ENCODE measurements around the gene TNFRSF1B. TPM values are rescaled to one million over a fixed set of nuclear protein-coding genes. Genes with fewer than 3 reads are reported as not detected.

Gene TNFRSF1B
- total and polyA plus RNA-seq, 9 of the 15 experiments (the other 6 are each of a cell fraction or from before 2014, with no cell fraction given) = 8.8 to 91.3 (median 36.0) TPM

DNA sequence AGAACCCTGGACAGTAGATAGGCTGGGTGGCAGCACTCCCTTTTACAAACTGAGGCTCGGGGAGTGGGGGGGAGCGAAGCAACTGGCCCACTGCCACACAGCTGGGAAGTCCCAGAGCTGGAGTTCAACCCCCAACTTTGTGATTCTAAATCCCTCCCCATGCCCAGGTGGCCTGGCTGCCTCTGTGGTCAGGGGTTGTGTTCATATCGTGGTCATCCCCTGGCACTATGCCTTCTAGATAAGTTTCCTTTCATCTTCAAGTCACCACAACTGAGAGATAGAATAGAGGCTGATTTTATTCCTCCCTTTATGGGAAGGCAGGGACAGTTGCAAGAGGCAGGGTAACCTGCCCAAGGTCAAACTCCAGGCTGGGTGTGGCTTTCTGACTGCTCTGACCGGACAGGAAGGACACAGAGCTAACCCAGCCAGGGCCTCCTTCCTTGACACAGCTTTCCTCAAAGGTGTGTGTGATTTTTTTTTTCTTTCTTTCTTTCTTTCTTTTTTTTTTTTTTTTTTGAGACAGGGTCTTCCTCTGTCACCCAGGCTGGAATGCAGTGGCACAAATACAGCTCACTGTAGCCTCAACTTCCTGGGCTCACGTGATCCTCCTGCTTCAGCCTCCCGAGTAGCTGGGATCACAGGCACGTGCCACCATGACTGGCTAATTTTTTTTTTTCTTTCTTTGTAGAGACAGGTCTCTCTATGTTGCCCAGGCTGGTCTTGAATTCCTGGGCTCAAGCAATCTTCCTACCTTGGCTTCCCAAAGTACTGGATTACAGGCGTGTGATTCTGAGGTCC, 18.4 kb upstream of the TNFRSF1B start (continued):
- TF ChIP-seq, protein P1, sequence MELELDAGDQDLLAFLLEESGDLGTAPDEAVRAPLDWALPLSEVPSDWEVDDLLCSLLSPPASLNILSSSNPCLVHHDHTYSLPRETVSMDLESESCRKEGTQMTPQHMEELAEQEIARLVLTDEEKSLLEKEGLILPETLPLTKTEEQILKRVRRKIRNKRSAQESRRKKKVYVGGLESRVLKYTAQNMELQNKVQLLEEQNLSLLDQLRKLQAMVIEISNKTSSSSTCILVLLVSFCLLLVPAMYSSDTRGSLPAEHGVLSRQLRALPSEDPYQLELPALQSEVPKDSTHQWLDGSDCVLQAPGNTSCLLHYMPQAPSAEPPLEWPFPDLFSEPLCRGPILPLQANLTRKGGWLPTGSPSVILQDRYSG (tag; conservative IDR thresholded peaks at IDR 0.05; ENCODE audit: low read depth) = no peak
- TF ChIP-seq ATF1 (CRISPR knock-in tag; IDR thresholded peaks at IDR 0.05) (no peak), ATF1 (tag; IDR thresholded peaks at IDR 0.05) (no peak), SRSF9 (IDR thresholded peaks at IDR 0.05; ENCODE audit: borderline replicate concordance, low read depth, low read length) (no peak), SREBF2 (CRISPR knock-in tag; IDR thresholded peaks at IDR 0.05) (no peak), GATAD2B (IDR thresholded peaks at IDR 0.05; ENCODE audit: borderline replicate concordance) (no peak), ASH1L (IDR thresholded peaks at IDR 0.05; ENCODE audit: borderline replicate concordance, low read depth, partially characterized antibody) (no peak), DPF2 (IDR thresholded peaks at IDR 0.05) (0 out of 2 replicates have a peak, but pooled peaks have one; percentile 58), NFE2 (IDR thresholded peaks at IDR 0.05; ENCODE audit: low read depth) (peak; percentile 46), FOXJ3 (CRISPR knock-in tag; IDR thresholded peaks at IDR 0.05) (no peak), GTF2F1 (IDR thresholded peaks at IDR 0.05; ENCODE audit: low read depth, low read length) (no peak)
- TF ChIP-seq, protein P2, sequence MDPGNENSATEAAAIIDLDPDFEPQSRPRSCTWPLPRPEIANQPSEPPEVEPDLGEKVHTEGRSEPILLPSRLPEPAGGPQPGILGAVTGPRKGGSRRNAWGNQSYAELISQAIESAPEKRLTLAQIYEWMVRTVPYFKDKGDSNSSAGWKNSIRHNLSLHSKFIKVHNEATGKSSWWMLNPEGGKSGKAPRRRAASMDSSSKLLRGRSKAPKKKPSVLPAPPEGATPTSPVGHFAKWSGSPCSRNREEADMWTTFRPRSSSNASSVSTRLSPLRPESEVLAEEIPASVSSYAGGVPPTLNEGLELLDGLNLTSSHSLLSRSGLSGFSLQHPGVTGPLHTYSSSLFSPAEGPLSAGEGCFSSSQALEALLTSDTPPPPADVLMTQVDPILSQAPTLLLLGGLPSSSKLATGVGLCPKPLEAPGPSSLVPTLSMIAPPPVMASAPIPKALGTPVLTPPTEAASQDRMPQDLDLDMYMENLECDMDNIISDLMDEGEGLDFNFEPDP (CRISPR knock-in tag; IDR thresholded peaks at IDR 0.05) = no peak
- TF ChIP-seq, protein P3, sequence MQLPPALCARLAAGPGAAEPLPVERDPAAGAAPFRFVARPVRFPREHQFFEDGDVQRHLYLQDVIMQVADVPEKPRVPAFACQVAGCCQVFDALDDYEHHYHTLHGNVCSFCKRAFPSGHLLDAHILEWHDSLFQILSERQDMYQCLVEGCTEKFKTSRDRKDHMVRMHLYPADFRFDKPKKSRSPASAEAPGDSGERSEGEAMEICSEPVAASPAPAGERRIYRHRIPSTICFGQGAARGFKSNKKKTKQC (CRISPR knock-in tag; IDR thresholded peaks at IDR 0.05) = no peak
- TF ChIP-seq, protein P4, sequence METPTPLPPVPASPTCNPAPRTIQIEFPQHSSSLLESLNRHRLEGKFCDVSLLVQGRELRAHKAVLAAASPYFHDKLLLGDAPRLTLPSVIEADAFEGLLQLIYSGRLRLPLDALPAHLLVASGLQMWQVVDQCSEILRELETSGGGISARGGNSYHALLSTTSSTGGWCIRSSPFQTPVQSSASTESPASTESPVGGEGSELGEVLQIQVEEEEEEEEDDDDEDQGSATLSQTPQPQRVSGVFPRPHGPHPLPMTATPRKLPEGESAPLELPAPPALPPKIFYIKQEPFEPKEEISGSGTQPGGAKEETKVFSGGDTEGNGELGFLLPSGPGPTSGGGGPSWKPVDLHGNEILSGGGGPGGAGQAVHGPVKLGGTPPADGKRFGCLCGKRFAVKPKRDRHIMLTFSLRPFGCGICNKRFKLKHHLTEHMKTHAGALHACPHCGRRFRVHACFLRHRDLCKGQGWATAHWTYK (CRISPR knock-in tag; IDR thresholded peaks at IDR 0.05) = no peak
- TF ChIP-seq, protein P5, sequence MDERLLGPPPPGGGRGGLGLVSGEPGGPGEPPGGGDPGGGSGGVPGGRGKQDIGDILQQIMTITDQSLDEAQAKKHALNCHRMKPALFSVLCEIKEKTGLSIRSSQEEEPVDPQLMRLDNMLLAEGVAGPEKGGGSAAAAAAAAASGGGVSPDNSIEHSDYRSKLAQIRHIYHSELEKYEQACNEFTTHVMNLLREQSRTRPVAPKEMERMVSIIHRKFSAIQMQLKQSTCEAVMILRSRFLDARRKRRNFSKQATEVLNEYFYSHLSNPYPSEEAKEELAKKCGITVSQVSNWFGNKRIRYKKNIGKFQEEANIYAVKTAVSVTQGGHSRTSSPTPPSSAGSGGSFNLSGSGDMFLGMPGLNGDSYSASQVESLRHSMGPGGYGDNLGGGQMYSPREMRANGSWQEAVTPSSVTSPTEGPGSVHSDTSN (CRISPR knock-in tag; IDR thresholded peaks at IDR 0.05; ENCODE audit: low read depth) = no peak
- TF ChIP-seq, protein P5 (tag; conservative IDR thresholded peaks at IDR 0.05; ENCODE audit: low read depth) = no peak
- TF ChIP-seq, protein P6, sequence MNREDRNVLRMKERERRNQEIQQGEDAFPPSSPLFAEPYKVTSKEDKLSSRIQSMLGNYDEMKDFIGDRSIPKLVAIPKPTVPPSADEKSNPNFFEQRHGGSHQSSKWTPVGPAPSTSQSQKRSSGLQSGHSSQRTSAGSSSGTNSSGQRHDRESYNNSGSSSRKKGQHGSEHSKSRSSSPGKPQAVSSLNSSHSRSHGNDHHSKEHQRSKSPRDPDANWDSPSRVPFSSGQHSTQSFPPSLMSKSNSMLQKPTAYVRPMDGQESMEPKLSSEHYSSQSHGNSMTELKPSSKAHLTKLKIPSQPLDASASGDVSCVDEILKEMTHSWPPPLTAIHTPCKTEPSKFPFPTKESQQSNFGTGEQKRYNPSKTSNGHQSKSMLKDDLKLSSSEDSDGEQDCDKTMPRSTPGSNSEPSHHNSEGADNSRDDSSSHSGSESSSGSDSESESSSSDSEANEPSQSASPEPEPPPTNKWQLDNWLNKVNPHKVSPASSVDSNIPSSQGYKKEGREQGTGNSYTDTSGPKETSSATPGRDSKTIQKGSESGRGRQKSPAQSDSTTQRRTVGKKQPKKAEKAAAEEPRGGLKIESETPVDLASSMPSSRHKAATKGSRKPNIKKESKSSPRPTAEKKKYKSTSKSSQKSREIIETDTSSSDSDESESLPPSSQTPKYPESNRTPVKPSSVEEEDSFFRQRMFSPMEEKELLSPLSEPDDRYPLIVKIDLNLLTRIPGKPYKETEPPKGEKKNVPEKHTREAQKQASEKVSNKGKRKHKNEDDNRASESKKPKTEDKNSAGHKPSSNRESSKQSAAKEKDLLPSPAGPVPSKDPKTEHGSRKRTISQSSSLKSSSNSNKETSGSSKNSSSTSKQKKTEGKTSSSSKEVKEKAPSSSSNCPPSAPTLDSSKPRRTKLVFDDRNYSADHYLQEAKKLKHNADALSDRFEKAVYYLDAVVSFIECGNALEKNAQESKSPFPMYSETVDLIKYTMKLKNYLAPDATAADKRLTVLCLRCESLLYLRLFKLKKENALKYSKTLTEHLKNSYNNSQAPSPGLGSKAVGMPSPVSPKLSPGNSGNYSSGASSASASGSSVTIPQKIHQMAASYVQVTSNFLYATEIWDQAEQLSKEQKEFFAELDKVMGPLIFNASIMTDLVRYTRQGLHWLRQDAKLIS (CRISPR knock-in tag; IDR thresholded peaks at IDR 0.05) = no peak
